Keratinocyte (primary cell): ENCODE results near the gene TARM1. TPM values are rescaled to one million over a fixed set of nuclear protein-coding genes. Genes with fewer than 3 reads are reported as not detected.

Source experiments
- DNase-seq: peaks from one replicate; pipeline ENCODE4 v3.0.0-alpha.2; 2011; ENCODE audit warnings: low read depth, missing footprints, low spot score
- FAIRE-seq: peaks from 2 replicates; lab custom pipeline; 2011; peaks lifted over from hg19 to GRCh38; lab: Jason Lieb, UNC
- H2AFZ ChIP-seq: 2 replicates; pipeline ENCODE4 v1.6.0; 2012; ENCODE audit warnings: low read length, control low read depth, inconsistent platforms; ENCODE audit not compliant: control insufficient read depth
- H3K27ac ChIP-seq: 2 replicates; pipeline ENCODE4 v1.5.1; 2011; ENCODE audit warnings: low read length; ENCODE audit not compliant: control insufficient read depth, insufficient read depth
- H3K27me3 ChIP-seq: 3 replicates; pipeline ENCODE4 v1.6.0; 2011; ENCODE audit warnings: low read length; ENCODE audit not compliant: control insufficient read depth, insufficient read depth; ENCODE audit errors: extremely low read depth
- H3K36me3 ChIP-seq, 2 experiments: 2 replicates in 1 of 2; 3 replicates in 1 of 2; pipeline ENCODE4 v1.5.1; 2011; ENCODE audit warnings: low read length in 2 of 2, mild to moderate bottlenecking in 1 of 2; ENCODE audit not compliant: control insufficient read depth in 2 of 2, insufficient read depth in 2 of 2; ENCODE audit errors: extremely low read depth in 1 of 2
- H3K4me1 ChIP-seq: 3 replicates; pipeline ENCODE4 v1.5.1; 2011; ENCODE audit warnings: low read length; ENCODE audit not compliant: control insufficient read depth, insufficient read depth; ENCODE audit errors: extremely low read depth
- H3K4me2 ChIP-seq: 3 replicates; pipeline ENCODE4 v1.6.0; 2011; ENCODE audit warnings: low read depth, low read length; ENCODE audit not compliant: control insufficient read depth, insufficient read depth; ENCODE audit errors: extremely low read depth
- H3K4me3 ChIP-seq, 3 experiments: fragments of 200-600 bp in 1 of 3; sonication (generic) in 1 of 3; 2 replicates in 2 of 3; 3 replicates in 1 of 3; pipeline ENCODE4 v1.5.1; 2011 to 2016; ENCODE audit warnings: low read length in 3 of 3, mild to moderate bottlenecking in 3 of 3, control low read depth in 2 of 3, inconsistent platforms in 1 of 3, low read depth in 1 of 3, mixed read lengths in 1 of 3, mixed run types in 1 of 3, moderate library complexity in 1 of 3; ENCODE audit not compliant: control insufficient read depth in 2 of 3, insufficient read depth in 2 of 3; ENCODE audit errors: extremely low read depth in 1 of 3
- H3K79me2 ChIP-seq: 2 replicates; pipeline ENCODE4 v1.6.0; 2012; ENCODE audit warnings: low read length; ENCODE audit not compliant: control insufficient read depth, insufficient read depth
- H3K9ac ChIP-seq: 3 replicates; pipeline ENCODE4 v1.6.0; 2011; ENCODE audit warnings: low read length; ENCODE audit not compliant: control insufficient read depth, insufficient read depth; ENCODE audit errors: extremely low read depth
- H3K9me1 ChIP-seq: 3 replicates; pipeline ENCODE4 v1.6.0; 2011; ENCODE audit warnings: low read length; ENCODE audit not compliant: control insufficient read depth, insufficient read depth; ENCODE audit errors: extremely low read depth
- H3K9me3 ChIP-seq: 2 replicates; pipeline ENCODE4 v1.5.1; 2012; ENCODE audit warnings: low read depth, low read length; ENCODE audit not compliant: control insufficient read depth
- H4K20me1 ChIP-seq: 3 replicates; pipeline ENCODE4 v1.6.0; 2011; ENCODE audit warnings: low read length; ENCODE audit not compliant: control insufficient read depth, insufficient read depth; ENCODE audit errors: extremely low read depth
- CTCF ChIP-seq, 3 experiments: IDR thresholded peaks in 1 of 3; conservative IDR thresholded peaks in 1 of 3; optimal IDR thresholded peaks in 1 of 3; 2 replicates in 2 of 3; 3 replicates in 1 of 3; pipeline versions ENCODE3 to v1.5.1; 2011; ENCODE audit warnings: low read length in 3 of 3, mild to moderate bottlenecking in 3 of 3, moderate library complexity in 2 of 3, control low read depth in 1 of 3, inconsistent platforms in 1 of 3; ENCODE audit not compliant: insufficient read depth in 2 of 3; ENCODE audit errors: extremely low read depth in 1 of 3
- EZH2 ChIP-seq: IDR thresholded peaks from one replicate; pipeline ENCODE4 v1.6.1; 2012; ENCODE audit warnings: inconsistent platforms, mild to moderate bottlenecking, low read length, moderate library complexity
- dilution Hi-C: fragments of 300-500 bp; cut with MboI; formaldehyde crosslinking; loops from one replicate; pipeline ENCODE4 v1.7.0; 2020; ENCODE audit warnings: low sequenced_read_pairs; ENCODE audit not compliant: extremely low pct_ligation_motif_present
- polyA plus RNA-seq, 5 experiments: library from polyadenylated mRNA; depleted of rRNA in 3 of 5; stranded (reverse) in 3 of 5; stranded (forward) in 1 of 5; unstranded in 1 of 5; fragments of >200 nt; gene quantifications; 1 replicate in 1 of 5; 2 replicates in 3 of 5; 3 replicates in 1 of 5; pipeline versions ENCODE4 v1.2.1 to v1.2.3, GENCODE V29; 2011 to 2012; ENCODE audit warnings: missing spikeins in 2 of 5, low read depth in 1 of 5, low replicate concordance in 1 of 5

TARM1 gene
- polyA plus RNA-seq, 1 donor (not counting 4 experiments of a cell fraction or from before 2014, with no cell fraction given) = not detected

DNA sequence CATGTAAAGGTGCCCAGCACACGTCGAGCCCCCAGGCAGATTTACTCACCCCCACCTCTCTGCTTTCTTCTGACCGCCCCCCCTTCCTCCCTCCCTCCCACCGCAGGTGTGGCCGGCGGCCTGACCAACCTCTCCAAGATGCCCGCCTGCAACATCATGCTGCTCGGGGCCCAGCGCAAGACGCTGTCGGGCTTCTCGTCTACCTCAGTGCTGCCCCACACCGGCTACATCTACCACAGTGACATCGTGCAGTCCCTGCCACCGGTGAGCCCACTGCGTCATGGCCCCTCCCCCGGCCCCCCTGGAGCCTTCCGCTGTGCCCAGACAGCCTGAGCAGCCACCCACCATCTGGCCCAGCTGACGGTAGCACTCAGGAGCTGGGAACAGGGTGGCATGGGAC is 43.2 kb upstream of the TARM1 start:
- no peak for TF ChIP-seq EZH2
- no peak for TF ChIP-seq CTCF (optimal IDR thresholded peaks at IDR 0.05 in 1 of 3, IDR thresholded peaks at IDR 0.05 in 1 of 3, conservative IDR thresholded peaks at IDR 0.05 in 1 of 3; ENCODE audit: extremely low read depth in 1 of 3, insufficient read depth in 2 of 3, low read length in 3 of 3)
- FAIRE-seq = no peak
- Histone ChIP-seq H3K9me1 (no peaks in the 10 kb centered on the region), H3K27ac (no peak overlapping the region), H3K79me2 (no peaks in the 10 kb centered on the region), H3K4me2 (no peak overlapping the region), H3K9me3 (no peaks in the 10 kb centered on the region), H3K9ac (no peak overlapping the region), H3K4me1 (no peaks in the 10 kb centered on the region), H3K36me3 (peaks cover 37 to 60% of the 10 kb centered on the region in 2 experiments), H2AFZ (no peak overlapping the region), H3K27me3 (no peaks in the 10 kb centered on the region), H4K20me1 (no peaks in the 10 kb centered on the region), H3K4me3 (no peak overlapping the region)
- DNase-seq = no peak
- dilution Hi-C loops = no loop called here

DNA sequence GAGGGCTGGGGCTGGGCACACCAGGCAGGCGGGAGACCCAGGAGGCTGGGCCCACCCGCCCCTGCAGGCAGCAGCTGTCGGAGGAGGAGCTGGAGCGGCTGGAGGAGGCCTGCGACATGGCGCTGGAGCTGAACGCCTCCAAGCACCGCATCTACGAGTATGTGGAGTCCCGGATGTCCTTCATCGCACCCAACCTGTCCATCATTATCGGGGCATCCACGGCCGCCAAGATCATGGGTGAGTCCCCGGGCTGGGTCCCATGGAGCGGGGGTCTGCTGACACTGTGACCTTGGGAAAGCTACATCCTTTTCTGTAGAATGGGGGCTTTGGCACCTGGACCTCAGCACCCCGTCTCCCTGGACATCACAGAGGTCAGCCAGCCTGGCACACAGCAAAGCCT is 42.5 kb upstream of the TARM1 start:
- dilution Hi-C loops = no loop called here

More for the DNA sequence above, 42.5 kb upstream of the TARM1 start:
- no peak overlapping the region for H3K4me3 ChIP-seq
- peaks cover 32 to 53% of the 10 kb centered on the region in 2 experiments for H3K36me3 ChIP-seq
- no peak overlapping the region for H2AFZ ChIP-seq
- DNase-seq = no peak
- no peak overlapping the region for H3K4me2 ChIP-seq
- H3K4me1 ChIP-seq = no peaks in the 10 kb centered on the region
- no peaks in the 10 kb centered on the region for H3K79me2 ChIP-seq
- no peak overlapping the region for H3K27ac ChIP-seq
- TF ChIP-seq CTCF (optimal IDR thresholded peaks at IDR 0.05 in 1 of 3, IDR thresholded peaks at IDR 0.05 in 1 of 3, conservative IDR thresholded peaks at IDR 0.05 in 1 of 3; ENCODE audit: extremely low read depth in 1 of 3, insufficient read depth in 2 of 3, low read length in 3 of 3) = no peak
- no peak for TF ChIP-seq EZH2
- no peak overlapping the region for H3K9ac ChIP-seq
- no peak for FAIRE-seq
- H3K9me3 ChIP-seq = no peaks in the 10 kb centered on the region
- no peaks in the 10 kb centered on the region for H3K9me1 ChIP-seq
- H3K27me3 ChIP-seq = no peaks in the 10 kb centered on the region
- no peaks in the 10 kb centered on the region for H4K20me1 ChIP-seq
